HG03095 (cell line): Measurements from ENCODE around the gene FRAS1.
"Not testable (repeated sequence)": the region's sequence is repeated elsewhere in the genome, so short reads cannot be mapped to it uniquely, and the experiment has no call there.

ENCODE experiments used
- ATAC-seq: cut with Tn5 transposase; IDR thresholded peaks from one replicate; pipeline ENCODE4 v1.9.1; 2021; ENCODE audit warnings: moderate library complexity; ENCODE audit not compliant: unreplicated experiment

Gene FRAS1

GRCh38 chr4:78534286-78534955 is 477.3 kb downstream of the FRAS1 start:
- ATAC-seq = no peak

- no peak for ATAC-seq
These were observed 485.2 kb downstream of the FRAS1 start for GRCh38 chr4:78542373-78542772.

GRCh38 chr4:78543424-78544125 is 486.5 kb downstream of the FRAS1 start:
- ATAC-seq = no peak

GRCh38 chr4:78544678-78545077 is 487.6 kb downstream of the FRAS1 start:
- no peak for ATAC-seq

- no peak for ATAC-seq
These were observed 488.4 kb downstream of the FRAS1 start for GRCh38 chr4:78545275-78546246.

GRCh38 chr4:78547899-78548298 is 490.8 kb downstream of the FRAS1 start:
- not testable (repeated sequence) for ATAC-seq

- ATAC-seq = not testable (repeated sequence)
These were observed 491.8 kb downstream of the FRAS1 start for GRCh38 chr4:78548889-78549288.

GRCh38 chr4:78551420-78552351 is 494.6 kb downstream of the FRAS1 start, which contains the start of gene ANXA3:
Gene ANXA3, plus strand, starts transcription at chr4:78551770. Its CDS starts 2,704 bp downstream, at chr4:78554474.
- no peak for ATAC-seq

- ATAC-seq = no peak
These were observed 495.4 kb downstream of the FRAS1 start for GRCh38 chr4:78552389-78553042.

GRCh38 chr4:78553043-78553396 is 495.9 kb downstream of the FRAS1 start:
- ATAC-seq = no peak

GRCh38 chr4:78553529-78554060 is 496.5 kb downstream of the FRAS1 start:
- ATAC-seq = no peak

GRCh38 chr4:78556665-78557064 is 499.5 kb downstream of the FRAS1 start:
- ATAC-seq = no peak

- no peak for ATAC-seq
These were observed 500.7 kb downstream of the FRAS1 start for GRCh38 chr4:78557841-78558240.

- no peak for ATAC-seq
These were observed 501.3 kb downstream of the FRAS1 start for GRCh38 chr4:78558410-78558809.

- ATAC-seq = no peak
These were observed 503.3 kb downstream of the FRAS1 start for GRCh38 chr4:78560296-78560963.

GRCh38 chr4:78561677-78562076 is 504.6 kb downstream of the FRAS1 start:
- ATAC-seq = no peak

- ATAC-seq = no peak
These were observed 505.6 kb downstream of the FRAS1 start for GRCh38 chr4:78562687-78563086.

GRCh38 chr4:78565971-78566372 is 508.8 kb downstream of the FRAS1 start:
- ATAC-seq = no peak
